Activated CD4-positive, CD25-positive, alpha-beta regulatory T cell treated with anti-CD3 and anti-CD28 coated beads, Interleukin-2, amount 50 U/mL, for 24 hours (primary cell): Measurements from ENCODE around the gene RHBDD2.
A peak's percentile ranks its signal among the peaks of the same experiment; 100 is the strongest.

Experiments
- ATAC-seq, 2 donors: fragments of 150-1000 bp; cut with Tn5 transposase; one replicate each; pipeline ENCODE4 v1.10.0; 2021; ENCODE audit warnings: mild to moderate bottlenecking in 1 of 2, moderate library complexity in 1 of 2

Gene RHBDD2

DNA sequence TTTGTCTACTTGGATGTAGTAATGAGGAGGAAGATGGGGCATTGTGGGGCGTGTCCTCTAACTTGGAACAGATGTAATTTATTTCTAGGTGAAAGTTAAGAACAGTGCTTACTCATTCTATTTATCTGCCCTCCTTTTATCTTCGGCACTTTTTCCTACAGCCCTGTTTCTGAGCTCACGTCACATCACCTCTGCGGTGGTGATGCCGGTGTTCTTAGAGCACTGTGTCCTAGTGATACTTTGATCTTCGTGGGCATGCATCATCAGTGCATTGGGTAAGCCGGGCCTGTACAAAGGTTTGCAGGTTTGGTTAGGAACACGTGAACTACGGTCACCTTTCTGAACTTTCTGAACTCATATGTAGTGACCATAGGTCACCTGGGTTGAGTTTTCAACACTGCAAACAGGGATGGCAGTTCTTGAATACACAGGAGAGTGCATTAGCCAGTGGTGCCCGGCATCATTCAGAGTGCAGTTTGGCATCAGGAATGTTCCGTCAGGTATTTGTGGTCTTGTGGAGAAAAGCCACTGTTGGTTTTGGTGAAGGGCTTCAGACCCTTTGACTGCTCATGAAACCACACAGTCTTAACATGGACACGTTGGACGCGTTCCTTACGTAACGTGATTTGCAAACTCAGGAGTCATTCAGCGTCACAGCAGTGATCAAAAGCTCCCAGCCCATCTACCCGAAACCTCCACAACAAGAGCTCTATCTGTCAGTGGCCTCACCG, 41.8 kb downstream of the RHBDD2 start:
- ATAC-seq: peak; percentile 95 to 97

DNA sequence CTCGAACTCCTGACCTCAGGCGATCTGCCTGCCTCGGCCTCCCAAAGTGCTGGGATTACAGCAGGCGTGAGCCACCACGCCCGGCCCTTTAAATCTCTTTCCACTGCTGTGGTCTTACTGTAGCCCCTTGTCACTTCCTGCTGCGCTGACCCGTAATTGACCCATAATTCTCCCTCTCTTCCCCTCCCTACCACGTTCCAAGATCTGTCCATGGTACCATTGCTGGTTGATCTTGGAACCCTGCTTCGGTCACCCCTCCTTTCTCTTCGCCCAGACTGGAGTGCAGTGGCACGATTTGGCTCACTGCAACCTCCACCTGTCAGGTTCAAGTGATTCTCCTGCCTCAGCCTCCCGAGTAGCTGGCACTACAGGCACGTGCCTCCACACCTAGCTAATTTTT, 42.6 kb downstream of the RHBDD2 start:
- no peak for ATAC-seq

DNA sequence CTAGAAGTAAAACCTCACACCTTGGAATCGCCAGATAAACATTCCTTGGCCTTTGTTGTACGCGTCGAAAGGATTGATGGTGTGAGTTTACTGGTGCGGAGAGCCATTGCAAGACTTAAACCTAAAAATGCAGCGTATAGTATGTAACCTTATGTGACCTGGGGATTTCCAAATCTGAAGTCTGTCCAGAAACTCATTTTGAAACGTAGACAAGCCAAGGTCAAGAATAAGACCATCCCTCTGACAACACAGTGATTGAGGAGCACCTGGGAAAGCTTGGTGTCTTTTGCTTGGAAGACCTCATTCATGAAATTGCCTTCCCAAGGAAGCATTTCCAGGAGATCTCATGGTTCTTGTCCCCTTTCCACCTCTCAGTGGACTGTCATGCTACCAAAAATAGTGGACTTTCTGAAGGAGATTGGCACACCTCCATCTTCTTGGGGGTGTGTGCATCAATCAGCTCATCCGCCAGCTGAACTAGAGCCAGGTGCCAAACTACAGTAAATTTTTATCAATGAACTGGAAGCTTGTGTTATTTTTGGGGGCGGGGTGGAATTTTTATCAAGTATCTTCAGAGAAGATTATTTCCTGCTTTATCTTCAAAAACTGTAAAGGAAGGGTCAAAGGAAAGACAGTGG, 44.3 kb downstream of the RHBDD2 start:
- no peak for ATAC-seq

DNA sequence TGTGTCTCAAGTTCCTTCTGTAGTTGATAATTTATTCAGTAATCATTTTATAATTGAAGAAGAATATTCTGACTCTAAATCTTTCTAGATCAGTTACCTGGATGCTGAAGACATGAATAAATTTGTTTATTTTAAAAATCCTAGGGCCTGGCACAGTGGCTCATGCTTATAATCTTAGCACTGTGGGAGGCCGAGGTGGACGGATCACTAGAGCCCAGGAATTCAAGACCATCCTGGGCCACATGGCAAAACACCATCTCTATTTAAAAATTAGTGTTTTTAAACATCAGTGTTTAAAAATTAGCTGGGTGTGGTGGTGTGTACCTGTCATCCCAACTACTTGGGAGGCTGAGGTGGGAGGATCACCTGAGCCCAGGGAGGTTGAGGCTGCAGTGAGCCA, 45.4 kb downstream of the RHBDD2 start:
- ATAC-seq: no peak

DNA sequence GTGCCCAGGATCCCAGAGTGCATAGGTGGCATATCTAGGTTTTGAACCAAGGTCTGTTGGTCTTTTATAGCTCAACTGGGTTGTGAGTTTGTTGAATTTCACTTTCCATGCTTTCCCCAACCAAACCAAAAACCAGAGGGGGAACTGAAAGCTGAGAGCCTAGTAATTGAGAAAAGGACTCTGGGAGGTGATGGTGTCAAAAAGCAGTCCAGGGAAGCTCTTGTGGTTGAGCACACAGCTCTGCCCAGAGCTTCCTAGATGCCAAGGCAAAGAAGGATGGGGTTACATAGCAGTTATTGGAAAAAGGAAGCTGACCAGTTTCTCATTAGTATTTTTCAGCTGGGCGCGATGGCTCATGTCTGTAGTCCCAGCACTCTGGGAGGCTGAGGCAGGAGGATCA, 46.1 kb downstream of the RHBDD2 start:
- no peak for ATAC-seq

DNA sequence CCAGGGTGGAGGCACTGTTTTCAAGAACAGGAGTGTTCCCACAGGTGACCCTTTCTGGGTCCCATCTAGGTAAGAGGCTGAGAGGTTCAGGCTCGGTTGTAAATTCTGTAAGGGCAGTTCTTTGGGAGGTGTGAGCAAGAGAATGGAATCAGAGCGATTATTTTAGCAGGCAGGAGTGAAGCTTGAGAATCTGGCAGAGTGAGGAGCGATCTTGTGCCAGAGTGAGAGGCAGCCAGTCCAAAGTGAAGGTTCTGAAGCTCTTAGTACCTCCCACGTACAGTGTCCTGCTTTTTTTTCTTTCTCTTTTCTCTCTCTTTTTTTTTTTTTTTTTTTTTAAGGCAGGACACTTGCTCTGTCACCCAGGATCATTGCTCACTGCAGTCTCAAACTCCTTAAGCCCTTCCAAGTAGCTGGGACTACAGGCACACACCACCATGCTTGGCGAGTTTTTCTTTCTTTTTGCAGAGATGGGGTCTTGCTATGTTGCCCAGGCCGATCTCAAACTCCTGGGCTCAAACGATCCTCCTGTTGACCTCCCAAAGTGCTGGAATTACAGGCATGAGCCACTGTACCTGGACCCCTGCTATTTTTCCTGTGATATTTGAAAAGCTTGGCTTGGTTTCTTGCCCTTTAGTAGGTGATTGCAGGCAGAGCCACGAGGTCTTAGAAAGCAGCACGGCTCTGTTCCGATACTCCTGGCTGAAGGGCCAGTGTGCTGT, 47.0 kb downstream of the RHBDD2 start:
- no peak for ATAC-seq

DNA sequence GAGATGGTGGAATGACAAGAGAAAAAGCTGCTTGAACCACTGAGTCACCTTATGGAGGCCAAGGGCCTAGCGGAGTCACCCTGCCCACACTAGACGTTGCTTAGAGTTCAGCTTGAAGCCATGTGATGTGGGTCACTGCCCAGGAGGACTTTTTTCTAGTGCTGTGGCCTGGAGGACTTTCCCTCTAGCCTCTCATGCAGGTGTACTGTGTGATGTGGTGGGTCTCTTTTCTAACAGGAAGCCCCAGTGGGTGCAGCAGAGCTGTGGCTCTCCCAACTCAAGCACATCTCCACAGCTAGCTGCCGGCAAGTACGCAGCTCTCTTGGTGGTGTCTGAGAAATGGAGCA, 49.7 kb downstream of the RHBDD2 start:
- ATAC-seq: peak; percentile 64 to 84

DNA sequence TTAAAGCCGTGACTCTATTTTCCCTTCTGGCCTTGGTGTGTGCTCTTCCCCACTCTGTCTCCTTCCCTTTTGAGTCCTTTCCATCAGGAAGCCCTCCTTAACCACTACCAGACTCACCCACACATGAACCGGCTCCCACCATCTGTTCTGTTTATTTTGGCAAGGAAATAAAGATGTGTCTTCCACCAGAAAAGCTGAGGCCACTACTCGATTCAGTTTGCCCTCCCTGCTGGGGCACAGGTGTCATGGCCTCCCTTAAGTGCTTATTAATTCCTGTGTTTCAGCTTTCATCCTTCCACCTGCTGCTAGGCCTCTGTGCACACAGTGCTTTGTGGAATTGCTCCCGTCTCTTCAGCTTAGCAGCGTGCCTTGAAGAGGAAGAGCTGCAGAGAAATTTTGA, 52.8 kb downstream of the RHBDD2 start:
- ATAC-seq: no peak

DNA sequence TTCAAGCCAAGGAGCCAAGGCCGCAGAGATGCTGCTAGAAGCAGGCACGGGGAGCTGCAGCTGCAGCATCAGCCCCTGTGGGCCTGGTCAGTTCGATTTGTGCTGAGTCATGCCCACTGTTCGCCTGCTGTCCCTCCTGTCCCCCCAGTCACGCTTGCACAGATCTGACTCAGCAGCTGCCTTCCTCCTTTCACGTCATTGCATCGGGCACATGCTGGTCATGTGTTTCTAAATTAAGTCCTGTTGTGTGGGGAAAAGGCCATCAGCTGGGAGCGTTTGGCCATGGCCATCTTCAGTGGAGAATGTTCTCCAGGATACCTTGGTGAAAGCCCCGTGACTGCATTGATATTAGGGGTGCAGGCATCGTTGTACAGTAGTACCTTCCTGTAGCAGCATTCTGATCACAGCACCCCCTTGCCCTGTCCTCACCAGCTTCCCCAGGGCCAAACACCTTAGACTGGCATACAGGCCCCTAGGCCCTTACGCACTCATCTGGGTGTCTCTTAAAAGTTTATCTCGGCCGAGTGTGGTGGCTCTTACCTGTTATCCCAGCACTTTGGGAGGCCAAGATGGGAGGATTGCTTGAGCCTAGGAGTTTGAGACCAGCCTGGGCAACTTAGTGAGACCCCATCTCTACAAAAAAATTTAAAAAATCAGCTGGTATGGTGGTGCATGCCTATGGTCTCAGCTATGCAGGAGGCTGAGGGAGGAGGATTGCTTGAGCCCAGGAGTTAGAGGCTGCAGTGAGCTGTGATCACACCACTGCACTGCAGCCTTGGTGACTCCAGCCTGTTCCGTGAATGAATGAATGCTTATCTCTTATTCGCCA, 59.3 kb downstream of the RHBDD2 start:
- ATAC-seq: no peak
